Thymus (tissue), 11 donors: ENCODE results near the gene SNX9. TPM values are rescaled to one million over a fixed set of nuclear protein-coding genes. Genes with fewer than 3 reads are reported as not detected.

Experiments used
- DNase-seq, 9 donors: peaks; one replicate each; pipeline ENCODE4 v3.0.0-alpha.2; 2013; ENCODE audit warnings: low spot score in 9 of 9, low read depth in 6 of 9, missing footprints in 1 of 9
- H3K27ac ChIP-seq, 2 donors: one replicate each; pipeline ENCODE4 v1.5.1; 2013; ENCODE audit warnings: control low read depth in 1 of 2, low read depth in 1 of 2, low read length in 1 of 2, mild to moderate bottlenecking in 1 of 2, moderate library complexity in 1 of 2
- H3K27me3 ChIP-seq, 2 donors: one replicate each; pipeline ENCODE4 v1.5.1; 2013; ENCODE audit warnings: low read length in 1 of 2; ENCODE audit not compliant: control insufficient read depth in 2 of 2, insufficient read depth in 1 of 2
- H3K36me3 ChIP-seq, 2 donors: one replicate each; pipeline ENCODE4 v1.5.1; 2013; ENCODE audit warnings: low read length in 1 of 2, mild to moderate bottlenecking in 1 of 2, moderate library complexity in 1 of 2; ENCODE audit not compliant: control insufficient read depth in 2 of 2, insufficient read depth in 2 of 2
- H3K4me1 ChIP-seq, 2 donors: one replicate each; pipeline ENCODE4 v1.5.1; 2013; ENCODE audit warnings: low read length in 2 of 2; ENCODE audit not compliant: control insufficient read depth in 2 of 2, insufficient read depth in 2 of 2
- H3K4me3 ChIP-seq, 2 donors: one replicate each; pipeline ENCODE4 v1.5.1; 2013; ENCODE audit warnings: low read length in 2 of 2, control low read depth in 1 of 2, mild to moderate bottlenecking in 1 of 2
- H3K9me3 ChIP-seq, 2 donors: one replicate each; pipeline ENCODE4 v1.5.1; 2013; ENCODE audit warnings: low read length in 1 of 2, mild to moderate bottlenecking in 1 of 2; ENCODE audit not compliant: control insufficient read depth in 2 of 2, insufficient read depth in 1 of 2
- WGBS: extraction: QIAGEN DNeasy Blood & Tissue Kit; methylation state at CpG from one replicate; pipeline ENCODE4 v1.1.7; 2013; 5-methylcytosine and 5-hydroxymethylcytosine counted together
- polyA plus RNA-seq: library from polyadenylated mRNA; stranded (reverse); fragments of 200-250 nt; gene quantifications from one replicate; pipeline ENCODE4 v1.2.3, GENCODE V29; 2013
- total RNA-seq: library from RNA; stranded (reverse); fragments of 120-200 nt; gene quantifications from one replicate; pipeline ENCODE4 v1.2.4, GENCODE V29; 2013
- donor health status: healthy.

SNX9 gene
- total and polyA plus RNA-seq, 2 donors, result 11.0 to 37.3 TPM

GRCh38 chr6:157906537-157907061 is 83.6 kb downstream of the SNX9 start:
- Histone ChIP-seq H3K27ac (no peak overlapping the region), H3K9me3 (no peaks in the 10 kb centered on the region), H3K4me1 (no peaks in the 10 kb centered on the region), H3K36me3 (no peaks in the 10 kb centered on the region), H3K27me3 (no peaks in the 10 kb centered on the region), H3K4me3 (no peak overlapping the region)
- 91% methylated on average over 2 of the region's 2 CpGs for WGBS
- no peak for DNase-seq

- H3K4me3 ChIP-seq, result no peak overlapping the region
- H3K27me3 ChIP-seq, result no peaks in the 10 kb centered on the region
- no peaks in the 10 kb centered on the region for H3K4me1 ChIP-seq
- H3K9me3 ChIP-seq, result no peaks in the 10 kb centered on the region
- H3K36me3 ChIP-seq, result no peaks in the 10 kb centered on the region
- no peak overlapping the region for H3K27ac ChIP-seq
- DNase-seq, result no peak
- WGBS, result 97% methylated on average over 7 of the region's 7 CpGs
Observed at GRCh38 chr6:157907651-157908050, 84.6 kb downstream of the SNX9 start.

- Histone ChIP-seq H3K9me3 (no peaks in the 10 kb centered on the region), H3K36me3 (no peaks in the 10 kb centered on the region), H3K27ac (no peak overlapping the region), H3K4me1 (no peaks in the 10 kb centered on the region), H3K27me3 (no peaks in the 10 kb centered on the region), H3K4me3 (no peak overlapping the region)
- 92% methylated on average over 7 of the region's 7 CpGs for WGBS
- no peak for DNase-seq
Observed at GRCh38 chr6:157908369-157909281, 85.6 kb downstream of the SNX9 start.

GRCh38 chr6:157909282-157909664 is 86.2 kb downstream of the SNX9 start:
- Histone ChIP-seq H3K27ac (no peak overlapping the region), H3K4me1 (no peaks in the 10 kb centered on the region), H3K4me3 (no peak overlapping the region), H3K36me3 (no peaks in the 10 kb centered on the region), H3K27me3 (no peaks in the 10 kb centered on the region), H3K9me3 (no peaks in the 10 kb centered on the region)
- 93% methylated on average over 3 of the region's 3 CpGs for WGBS
- no peak for DNase-seq

GRCh38 chr6:157911278-157911677 is 88.2 kb downstream of the SNX9 start:
- no peaks in the 10 kb centered on the region for H3K9me3 ChIP-seq
- H3K4me3 ChIP-seq, result no peak overlapping the region
- DNase-seq, result no peak
- WGBS, result 98% methylated on average over 9 of the region's 9 CpGs
- H3K27me3 ChIP-seq, result no peaks in the 10 kb centered on the region
- no peaks in the 10 kb centered on the region for H3K36me3 ChIP-seq
- no peaks in the 10 kb centered on the region for H3K4me1 ChIP-seq
- no peak overlapping the region for H3K27ac ChIP-seq

- Histone ChIP-seq H3K27ac (no peak overlapping the region), H3K36me3 (no peaks in the 10 kb centered on the region), H3K9me3 (no peaks in the 10 kb centered on the region)
Observed at GRCh38 chr6:157911786-157912185, 88.7 kb downstream of the SNX9 start.

GRCh38 chr6:157912326-157912725 is 89.3 kb downstream of the SNX9 start:
- Histone ChIP-seq H3K9me3 (no peaks in the 10 kb centered on the region), H3K27ac (no peak overlapping the region), H3K4me3 (no peak overlapping the region), H3K36me3 (no peaks in the 10 kb centered on the region), H3K4me1 (no peaks in the 10 kb centered on the region), H3K27me3 (no peaks in the 10 kb centered on the region)
- 92% methylated on average over 6 of the region's 6 CpGs for WGBS
- DNase-seq, result no peak

More at GRCh38 chr6:157911786-157912185, 88.7 kb downstream of the SNX9 start:
- Histone ChIP-seq H3K27me3 (no peaks in the 10 kb centered on the region), H3K4me3 (no peak overlapping the region), H3K4me1 (no peaks in the 10 kb centered on the region)
- 95% methylated on average over 5 of the region's 5 CpGs for WGBS
- no peak for DNase-seq

GRCh38 chr6:157921685-157922367 is 98.8 kb downstream of the SNX9 start:
- no peaks in the 10 kb centered on the region for H3K4me1 ChIP-seq
- no peaks in the 10 kb centered on the region for H3K27me3 ChIP-seq
- DNase-seq, result no peak
- H3K4me3 ChIP-seq, result no peak overlapping the region
- no peak overlapping the region for H3K27ac ChIP-seq
- peaks cover 0 to 4% of the 10 kb centered on the region in 2 donors for H3K36me3 ChIP-seq
- H3K9me3 ChIP-seq, result no peaks in the 10 kb centered on the region
- WGBS, result 97% methylated on average over 4 of the region's 4 CpGs

- Histone ChIP-seq H3K4me3 (no peak overlapping the region), H3K4me1 (no peaks in the 10 kb centered on the region), H3K27ac (no peak overlapping the region), H3K27me3 (no peaks in the 10 kb centered on the region), H3K9me3 (no peaks in the 10 kb centered on the region), H3K36me3 (peaks cover 0 to 3% of the 10 kb centered on the region in 2 donors)
- over 99% methylated on average over 2 of the region's 2 CpGs for WGBS
- no peak for DNase-seq
Observed at GRCh38 chr6:157925771-157926170, 102.7 kb downstream of the SNX9 start.
